Measurements from ENCODE around the gene DIS3L2. TPM values are rescaled to one million over a fixed set of nuclear protein-coding genes. Genes with fewer than 3 reads are reported as not detected.

DIS3L2 gene
- total RNA-seq, 1 experiment from 2014 or later, result 32.6 TPM

DNA sequence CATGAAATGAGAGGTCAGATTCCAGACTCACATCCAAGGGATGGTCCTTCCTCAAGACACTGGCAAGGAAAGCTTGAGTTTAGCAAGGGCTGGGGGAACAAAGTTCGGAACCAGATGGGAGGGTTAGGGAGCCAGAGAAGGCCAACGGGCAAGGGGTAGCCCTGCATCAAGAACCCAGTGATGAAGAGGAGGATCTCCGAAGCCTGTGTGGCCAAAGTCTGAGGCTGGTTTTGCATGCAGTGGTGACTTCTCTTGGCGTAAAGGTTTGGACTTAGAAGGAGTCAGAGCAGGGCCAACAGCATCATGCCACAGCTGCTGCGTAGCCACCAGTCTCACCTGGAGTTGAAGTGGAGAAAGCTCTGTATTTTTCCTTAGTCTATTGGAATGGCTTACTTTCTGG, 293.5 kb downstream of the DIS3L2 start:
- Mint-ChIP-seq H3K36me3 (ENCODE audit: insufficient read depth, unreplicated experiment) (peaks cover 36% of the 10 kb centered on the region), H3K9me3 (ENCODE audit: unreplicated experiment) (no peaks in the 10 kb centered on the region), H3K4me3 (ENCODE audit: unreplicated experiment) (no peak overlapping the region), H3K27me3 (ENCODE audit: insufficient read depth, unreplicated experiment) (no peaks in the 10 kb centered on the region), H3K27ac (ENCODE audit: low read depth, unreplicated experiment) (no peak overlapping the region), H3K4me1 (ENCODE audit: insufficient read depth, unreplicated experiment) (no peaks in the 10 kb centered on the region)
- POLR2A ChIA-PET, result no interaction called here
- TF ChIP-seq CTCF (IDR thresholded peaks at IDR 0.05; ENCODE audit: unreplicated experiment), result no peak
- CTCF ChIA-PET, result no interaction called here
- no TSS peak for BruUV-seq (replicated peaks)
- no peak for DNase-seq (ENCODE audit: unreplicated experiment)
- intact Hi-C loops (cut with micrococcal nuclease), result no loop called here

- TF ChIP-seq CTCF (IDR thresholded peaks at IDR 0.05; ENCODE audit: unreplicated experiment), result no peak
- BruUV-seq (replicated peaks), result no TSS peak
- intact Hi-C loops (cut with micrococcal nuclease), result no loop called here
- H3K4me1 Mint-ChIP-seq (ENCODE audit: insufficient read depth, unreplicated experiment), result no peaks in the 10 kb centered on the region
- H3K9me3 Mint-ChIP-seq (ENCODE audit: unreplicated experiment), result no peaks in the 10 kb centered on the region
- H3K4me3 Mint-ChIP-seq (ENCODE audit: unreplicated experiment), result no peak overlapping the region
- peak; percentile 51 for DNase-seq (ENCODE audit: unreplicated experiment)
- ChIA-PET CTCF (no interaction called here), POLR2A (interaction anchor here (0.9 kb wide), 1 partner anchor 17 kb away, joined by 3 read pairs; no protein-coding TSS in a partner anchor)
- no peak overlapping the region for H3K27ac Mint-ChIP-seq (ENCODE audit: low read depth, unreplicated experiment)
- peaks cover 22% of the 10 kb centered on the region for H3K36me3 Mint-ChIP-seq (ENCODE audit: insufficient read depth, unreplicated experiment)
- no peaks in the 10 kb centered on the region for H3K27me3 Mint-ChIP-seq (ENCODE audit: insufficient read depth, unreplicated experiment)
Measured at GRCh38 chr2:232260075-232260474, 298.6 kb downstream of the DIS3L2 start.

DNA sequence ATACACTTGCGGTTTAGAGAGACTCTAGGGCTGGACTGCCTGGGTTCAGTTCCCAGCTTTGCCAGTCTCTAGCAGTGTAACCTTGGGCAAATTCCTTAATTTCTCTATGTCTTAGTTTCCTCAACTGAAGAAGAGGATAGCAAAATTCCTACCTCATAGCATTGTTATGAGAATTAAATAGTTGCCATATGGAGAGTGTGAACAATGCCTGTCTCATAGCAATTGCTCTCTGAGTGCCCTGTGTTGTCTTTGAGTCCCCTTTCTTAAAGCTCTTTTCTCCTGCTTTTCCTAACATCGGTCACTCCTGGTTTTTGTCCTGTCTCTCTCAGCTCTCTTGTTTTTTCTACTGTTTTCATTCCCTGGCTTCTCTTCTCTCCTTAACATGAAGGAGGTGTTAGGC, 300.3 kb downstream of the DIS3L2 start:
- no peak for DNase-seq (ENCODE audit: unreplicated experiment)
- intact Hi-C loops (cut with micrococcal nuclease), result no loop called here
- BruUV-seq (replicated peaks), result no TSS peak
- Mint-ChIP-seq H3K4me3 (ENCODE audit: unreplicated experiment) (no peak overlapping the region), H3K4me1 (ENCODE audit: insufficient read depth, unreplicated experiment) (no peaks in the 10 kb centered on the region), H3K9me3 (ENCODE audit: unreplicated experiment) (no peaks in the 10 kb centered on the region), H3K27ac (ENCODE audit: low read depth, unreplicated experiment) (no peak overlapping the region), H3K36me3 (ENCODE audit: insufficient read depth, unreplicated experiment) (peaks cover 16% of the 10 kb centered on the region), H3K27me3 (ENCODE audit: insufficient read depth, unreplicated experiment) (no peaks in the 10 kb centered on the region)
- TF ChIP-seq CTCF (IDR thresholded peaks at IDR 0.05; ENCODE audit: unreplicated experiment), result no peak
- ChIA-PET CTCF (interaction anchor here (0.8 kb wide), 1 partner anchor 21 kb away, joined by 3 read pairs; no protein-coding TSS in a partner anchor), POLR2A (no interaction called here)

GRCh38 chr2:232263295-232263694, 301.8 kb downstream of the DIS3L2 start:
- Mint-ChIP-seq H3K27me3 (ENCODE audit: insufficient read depth, unreplicated experiment) (no peaks in the 10 kb centered on the region), H3K36me3 (ENCODE audit: insufficient read depth, unreplicated experiment) (peaks cover 15% of the 10 kb centered on the region), H3K27ac (ENCODE audit: low read depth, unreplicated experiment) (no peak overlapping the region), H3K9me3 (ENCODE audit: unreplicated experiment) (no peaks in the 10 kb centered on the region), H3K4me1 (ENCODE audit: insufficient read depth, unreplicated experiment) (no peaks in the 10 kb centered on the region), H3K4me3 (ENCODE audit: unreplicated experiment) (no peak overlapping the region)
- POLR2A ChIA-PET, result no interaction called here
- CTCF ChIA-PET, result no interaction called here
- no TSS peak for BruUV-seq (replicated peaks)
- no peak for TF ChIP-seq CTCF (IDR thresholded peaks at IDR 0.05; ENCODE audit: unreplicated experiment)
- no peak for DNase-seq (ENCODE audit: unreplicated experiment)
- intact Hi-C loops (cut with micrococcal nuclease), result no loop called here
